ENCODE data around the gene KLF6.

The KLF6 gene

GRCh38 chr10:3822541-3823330 lies 37.7 kb upstream of the KLF6 start:
- no peak for DNase-seq (ENCODE audit: low read depth)
- TF ChIP-seq CTCF (conservative IDR thresholded peaks at IDR 0.05; ENCODE audit: low read depth, low read length): no peak
- H3K4me3 ChIP-seq (ENCODE audit: low read depth, low read length): no peak overlapping the region

- DNase-seq (ENCODE audit: low read depth): peak; percentile 42
- TF ChIP-seq CTCF (conservative IDR thresholded peaks at IDR 0.05; ENCODE audit: low read depth, low read length): no peak
- no peak overlapping the region for H3K4me3 ChIP-seq (ENCODE audit: low read depth, low read length)
Measured at GRCh38 chr10:3820255-3820654, 35.2 kb upstream of the KLF6 start.

GRCh38 chr10:3816995-3817394 lies 32.0 kb upstream of the KLF6 start:
- H3K4me3 ChIP-seq (ENCODE audit: low read depth, low read length): no peak overlapping the region
- no peak for DNase-seq (ENCODE audit: low read depth)
- TF ChIP-seq CTCF (conservative IDR thresholded peaks at IDR 0.05; ENCODE audit: low read depth, low read length): no peak

GRCh38 chr10:3814838-3815220 lies 29.8 kb upstream of the KLF6 start:
- DNase-seq (ENCODE audit: low read depth): no peak
- no peak for TF ChIP-seq CTCF (conservative IDR thresholded peaks at IDR 0.05; ENCODE audit: low read depth, low read length)
- no peak overlapping the region for H3K4me3 ChIP-seq (ENCODE audit: low read depth, low read length)

- peak; percentile 68 for DNase-seq (ENCODE audit: low read depth)
- no peak overlapping the region for H3K4me3 ChIP-seq (ENCODE audit: low read depth, low read length)
- TF ChIP-seq CTCF (conservative IDR thresholded peaks at IDR 0.05; ENCODE audit: low read depth, low read length): no peak
Measured at GRCh38 chr10:3813986-3814837, 29.2 kb upstream of the KLF6 start.

- no peak for TF ChIP-seq CTCF (conservative IDR thresholded peaks at IDR 0.05; ENCODE audit: low read depth, low read length)
- no peak overlapping the region for H3K4me3 ChIP-seq (ENCODE audit: low read depth, low read length)
- DNase-seq (ENCODE audit: low read depth): no peak
Measured at GRCh38 chr10:3813267-3813666, 28.3 kb upstream of the KLF6 start.

All from choroid plexus epithelial cell (primary cell).